Measurements from ENCODE around the gene AKR1E2.

AKR1E2 gene

DNA sequence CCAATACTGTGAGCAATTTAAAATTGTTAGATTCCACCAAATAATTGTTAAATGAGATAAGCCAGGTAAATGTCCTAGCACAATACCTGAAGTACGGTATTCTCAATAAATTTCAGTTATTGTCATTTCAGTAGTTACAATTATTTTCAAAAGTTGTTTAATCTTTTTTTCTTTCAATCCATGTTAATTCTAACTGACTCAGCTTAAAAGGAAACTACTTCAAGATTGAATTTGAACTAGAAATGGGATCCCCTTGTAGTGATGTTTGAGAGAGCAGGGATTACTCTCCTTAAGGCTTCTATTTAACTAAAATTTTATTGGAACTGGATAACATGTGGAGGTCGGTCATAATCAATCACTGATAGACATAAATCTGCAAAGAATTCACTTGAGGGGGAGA is 6.9 kb upstream of the AKR1E2 start:
- H3K27ac ChIP-seq, result no peak overlapping the region
- TF ChIP-seq, protein P1, sequence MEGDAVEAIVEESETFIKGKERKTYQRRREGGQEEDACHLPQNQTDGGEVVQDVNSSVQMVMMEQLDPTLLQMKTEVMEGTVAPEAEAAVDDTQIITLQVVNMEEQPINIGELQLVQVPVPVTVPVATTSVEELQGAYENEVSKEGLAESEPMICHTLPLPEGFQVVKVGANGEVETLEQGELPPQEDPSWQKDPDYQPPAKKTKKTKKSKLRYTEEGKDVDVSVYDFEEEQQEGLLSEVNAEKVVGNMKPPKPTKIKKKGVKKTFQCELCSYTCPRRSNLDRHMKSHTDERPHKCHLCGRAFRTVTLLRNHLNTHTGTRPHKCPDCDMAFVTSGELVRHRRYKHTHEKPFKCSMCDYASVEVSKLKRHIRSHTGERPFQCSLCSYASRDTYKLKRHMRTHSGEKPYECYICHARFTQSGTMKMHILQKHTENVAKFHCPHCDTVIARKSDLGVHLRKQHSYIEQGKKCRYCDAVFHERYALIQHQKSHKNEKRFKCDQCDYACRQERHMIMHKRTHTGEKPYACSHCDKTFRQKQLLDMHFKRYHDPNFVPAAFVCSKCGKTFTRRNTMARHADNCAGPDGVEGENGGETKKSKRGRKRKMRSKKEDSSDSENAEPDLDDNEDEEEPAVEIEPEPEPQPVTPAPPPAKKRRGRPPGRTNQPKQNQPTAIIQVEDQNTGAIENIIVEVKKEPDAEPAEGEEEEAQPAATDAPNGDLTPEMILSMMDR (conservative IDR thresholded peaks at IDR 0.05; ENCODE audit: low read depth), result no peak
- ChIA-PET CTCF (interaction anchor here (0.6 kb wide), 1 partner anchor 615 kb away, joined by 3 read pairs; no protein-coding TSS in a partner anchor), POLR2A (ENCODE audit: low non-redundant PET) (no interaction called here)
- DNase-seq (ENCODE audit: low spot score), result no peak

DNA sequence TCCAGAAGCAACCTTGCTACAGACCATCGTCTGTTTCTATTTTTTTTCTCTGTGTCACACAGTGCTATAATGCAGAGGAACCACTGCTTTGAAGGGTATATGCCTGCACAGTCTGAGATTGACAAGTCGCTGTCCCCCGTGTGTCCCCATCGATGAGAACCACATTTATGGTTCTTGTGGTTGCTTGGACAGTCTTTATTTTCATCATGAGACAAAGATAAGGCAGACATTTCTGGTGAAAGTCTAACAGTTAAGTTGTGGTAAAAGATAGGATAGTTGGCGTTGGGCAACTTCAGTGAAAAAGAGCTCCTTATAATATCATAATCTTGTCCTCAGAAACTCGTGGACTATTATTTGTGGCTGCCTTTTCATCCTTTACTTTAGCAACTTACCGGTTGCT is 6.3 kb upstream of the AKR1E2 start:
- TF ChIP-seq, protein P1 (conservative IDR thresholded peaks at IDR 0.05; ENCODE audit: low read depth), result no peak
- H3K27ac ChIP-seq, result no peak overlapping the region
- POLR2A ChIA-PET (ENCODE audit: low non-redundant PET), result no interaction called here
- DNase-seq (ENCODE audit: low spot score), result no peak
- CTCF ChIA-PET, result interaction anchor here (0.6 kb wide), 1 partner anchor 614 kb away, joined by 3 read pairs; no protein-coding TSS in a partner anchor

DNA sequence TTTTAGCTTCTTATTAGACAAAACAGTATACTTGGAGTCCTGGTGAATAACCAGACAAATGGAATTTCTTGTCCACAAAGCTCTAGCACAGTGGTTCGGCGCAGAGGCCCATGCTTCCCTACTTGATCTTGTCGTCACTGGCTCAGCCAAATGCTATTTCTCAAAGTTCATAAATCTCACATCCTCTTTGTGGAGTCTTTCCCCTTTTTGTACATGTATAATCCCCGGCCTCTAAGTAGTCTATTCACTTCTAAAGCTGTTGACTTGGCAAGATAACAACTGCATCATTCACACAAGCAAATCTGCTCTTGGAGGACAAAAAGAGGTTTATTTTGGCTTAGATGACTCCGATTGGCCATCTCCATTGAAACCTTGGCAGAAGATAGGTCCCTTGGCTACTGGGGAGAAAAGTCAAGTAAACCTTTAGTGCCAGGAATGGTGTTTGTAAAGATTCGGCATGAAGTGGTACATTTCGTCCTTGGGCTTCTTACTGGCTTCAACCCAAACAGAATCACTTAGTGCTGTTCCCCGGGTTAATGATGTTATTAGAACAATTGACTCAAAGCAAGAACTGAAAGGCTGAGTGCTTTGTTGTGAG is 5.1 kb upstream of the AKR1E2 start:
- POLR2A ChIA-PET (ENCODE audit: low non-redundant PET), result no interaction called here
- TF ChIP-seq, protein P1 (conservative IDR thresholded peaks at IDR 0.05; ENCODE audit: low read depth), result no peak
- CTCF ChIA-PET, result interaction anchor here (1.0 kb wide), 1 partner anchor 16 kb away, joined by 6 read pairs; no protein-coding TSS in a partner anchor
- H3K27ac ChIP-seq, result no peak overlapping the region
- no peak for DNase-seq (ENCODE audit: low spot score)

DNA sequence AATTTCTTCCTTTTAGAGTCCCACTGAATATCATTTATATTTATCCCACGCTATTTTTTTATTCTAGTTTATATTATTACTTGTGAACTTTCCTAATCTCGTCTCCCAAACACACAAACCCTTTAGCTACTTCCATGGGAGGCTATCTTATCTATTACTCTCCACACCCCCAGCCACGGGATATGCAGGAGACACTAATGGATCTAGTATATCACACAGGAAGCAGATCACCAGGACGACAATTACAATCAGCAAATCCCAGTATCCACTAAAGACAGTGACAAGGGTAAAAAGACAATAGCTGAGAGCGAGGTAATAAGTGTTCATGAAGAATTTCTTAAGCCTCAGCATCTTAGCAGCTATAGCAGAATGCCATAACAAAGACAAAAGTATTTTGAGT is 3.8 kb upstream of the AKR1E2 start:
- ChIA-PET POLR2A (ENCODE audit: low non-redundant PET) (interaction anchor here (0.7 kb wide), 1 partner anchor 8 kb away, joined by 3 read pairs; no protein-coding TSS in a partner anchor), CTCF (no interaction called here)
- DNase-seq (ENCODE audit: low spot score), result no peak
- TF ChIP-seq, protein P1 (conservative IDR thresholded peaks at IDR 0.05; ENCODE audit: low read depth), result no peak
- H3K27ac ChIP-seq, result no peak overlapping the region

DNA sequence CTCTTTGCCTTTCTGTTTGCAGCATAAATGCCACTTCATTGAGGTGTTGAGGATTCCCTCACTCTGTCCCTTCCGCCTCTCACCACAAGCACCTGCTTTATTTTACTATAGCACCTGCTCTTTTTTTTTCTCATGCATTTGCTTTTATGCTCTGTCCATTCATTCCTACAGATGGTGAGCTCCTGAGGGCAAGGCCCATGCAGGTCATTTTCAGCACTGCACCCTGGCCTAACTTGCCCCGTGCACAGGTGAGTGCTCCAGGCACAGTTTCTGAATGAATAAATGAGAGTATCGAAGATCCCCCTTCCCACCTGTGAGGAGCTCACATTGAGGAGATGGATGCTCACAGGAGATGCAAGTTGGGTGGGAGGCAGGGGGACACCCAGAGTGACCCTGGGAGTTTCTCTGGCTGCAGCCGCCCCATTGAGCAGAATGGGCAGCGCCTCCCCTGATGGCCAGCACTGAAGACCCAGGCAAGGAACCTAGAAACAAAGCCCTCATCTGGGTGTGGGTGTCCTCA is 1.2 kb upstream of the AKR1E2 start:
- H3K27ac ChIP-seq, result no peak overlapping the region
- DNase-seq (ENCODE audit: low spot score), result no peak
- TF ChIP-seq, protein P1 (conservative IDR thresholded peaks at IDR 0.05; ENCODE audit: low read depth), result no peak
- ChIA-PET POLR2A (ENCODE audit: low non-redundant PET) (no interaction called here), CTCF (no interaction called here)

DNA sequence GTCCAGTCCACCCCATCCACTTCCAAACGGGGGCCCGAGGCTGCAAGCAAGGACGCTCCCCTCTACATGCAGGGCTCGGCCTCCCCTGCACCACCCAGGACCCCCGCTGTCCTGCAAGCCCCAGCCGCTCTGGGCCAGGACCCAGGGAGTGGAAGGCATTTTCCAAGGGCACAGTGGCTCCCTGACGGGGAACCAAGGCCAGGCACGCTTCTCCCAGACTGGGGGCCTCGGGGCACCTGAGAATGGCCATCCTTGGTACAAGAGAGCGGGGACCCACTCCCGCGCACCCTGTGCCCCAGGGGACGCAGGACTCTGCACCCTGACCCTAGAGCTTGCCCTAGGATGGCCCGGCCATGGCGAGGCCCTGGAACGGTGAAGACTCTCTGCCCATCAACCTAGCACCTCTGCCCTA is 545 bp upstream of the AKR1E2 start:
- DNase-seq (ENCODE audit: low spot score), result no peak
- ChIA-PET CTCF (interaction anchor here (1.3 kb wide), 1 partner anchor 9 kb away, joined by 3 read pairs; no protein-coding TSS in a partner anchor), POLR2A (ENCODE audit: low non-redundant PET) (no interaction called here)
- TF ChIP-seq, protein P1 (conservative IDR thresholded peaks at IDR 0.05; ENCODE audit: low read depth), result no peak
- H3K27ac ChIP-seq, result peak overlapping the region; percentile 77; the same call in 1 of the 2 replicates
